HEK293 (cell line): ENCODE measurements around the gene NTN3.

Experiments used
- CTCF ChIA-PET: fragments of 350-600 bp; formaldehyde crosslinking; extraction: SDS; loops from one replicate; lab custom pipeline; 2021; ENCODE audit warnings: antibody characterized with exemption; lab: Yijun Ruan, JAX
- POLR2A ChIA-PET: fragments of 300-600 bp; formaldehyde crosslinking; extraction: SDS; loops from one replicate; lab custom pipeline; 2020; ENCODE audit warnings: antibody characterized with exemption, inconsistent platforms; lab: Yijun Ruan, JAX
- H3K27ac ChIP-seq: fragments of 200-500 bp; sonication (Bioruptor generic); 2 replicates; pipeline ENCODE4 v1.5.1; 2014; ENCODE audit warnings: low read depth, low read length, control low read depth, inconsistent platforms; ENCODE audit errors: extremely low read depth
- H3K36me3 ChIP-seq, 2 experiments: fragments of 200-500 bp in 1 of 2; sonication (Bioruptor generic) in 1 of 2; 1 replicate in 1 of 2; 2 replicates in 1 of 2; pipeline ENCODE4 v1.5.1; 2014 to 2017; ENCODE audit warnings: inconsistent platforms in 2 of 2, low read length in 2 of 2; ENCODE audit not compliant: control insufficient read depth in 2 of 2, insufficient read depth in 1 of 2
- H3K4me1 ChIP-seq: fragments of 200-500 bp; sonication (Bioruptor generic); 2 replicates; pipeline ENCODE4 v1.5.1; 2014; ENCODE audit warnings: mild to moderate bottlenecking, low read length, inconsistent platforms; ENCODE audit not compliant: control insufficient read depth, insufficient read depth
- H3K4me3 ChIP-seq: 2 replicates; pipeline ENCODE4 v1.5.1; 2011; ENCODE audit warnings: low read depth, mild to moderate bottlenecking, control low read depth, low read length, moderate library complexity
- H3K9me3 ChIP-seq: fragments of 200-500 bp; sonication (Bioruptor generic); 2 replicates; pipeline ENCODE4 v1.5.1; 2014; ENCODE audit warnings: low read depth, low read length, inconsistent platforms; ENCODE audit not compliant: control insufficient read depth, insufficient read depth
- AEBP2 ChIP-seq: fragments of 450-650 bp; formaldehyde crosslinking; IDR thresholded peaks from 2 replicates; pipeline ENCODE4 v1.5.1; 2016; ENCODE audit warnings: missing biosample characterization, missing genetic modification characterization, borderline replicate concordance
- HIC1 ChIP-seq: fragments of 450-650 bp; formaldehyde crosslinking; IDR thresholded peaks from 2 replicates; pipeline ENCODE4 v1.5.1; 2016; ENCODE audit warnings: missing biosample characterization, missing genetic modification characterization
- ZBTB1 ChIP-seq: fragments of 450-650 bp; formaldehyde crosslinking; IDR thresholded peaks from 2 replicates; pipeline ENCODE4 v1.5.1; 2016; ENCODE audit warnings: missing biosample characterization, missing genetic modification characterization
- ZBTB11 ChIP-seq: fragments of 450-650 bp; formaldehyde crosslinking; conservative IDR thresholded peaks from 2 replicates; pipeline ENCODE4 v1.5.1; 2016; ENCODE audit warnings: low read depth, missing biosample characterization, missing genetic modification characterization
- ZIC2 ChIP-seq: fragments of 450-650 bp; formaldehyde crosslinking; IDR thresholded peaks from 2 replicates; pipeline ENCODE4 v1.5.1; 2016; ENCODE audit warnings: missing biosample characterization, missing genetic modification characterization
- ZNF157 ChIP-seq: fragments of 450-650 bp; formaldehyde crosslinking; IDR thresholded peaks from 2 replicates; pipeline ENCODE4 v1.5.1; 2016; ENCODE audit warnings: missing biosample characterization, missing genetic modification characterization
- ZNF184 ChIP-seq: fragments of 450-650 bp; IDR thresholded peaks from 2 replicates; pipeline ENCODE4 v1.5.1; 2018; ENCODE audit warnings: missing biosample characterization, mild to moderate bottlenecking, missing genetic modification characterization
- ZNF223 ChIP-seq: fragments of 450-650 bp; formaldehyde crosslinking; IDR thresholded peaks from 2 replicates; pipeline ENCODE4 v1.5.1; 2016; ENCODE audit warnings: missing biosample characterization, missing genetic modification characterization
- ZNF324 ChIP-seq: fragments of 450-650 bp; formaldehyde crosslinking; IDR thresholded peaks from 2 replicates; pipeline ENCODE4 v1.5.1; 2016; ENCODE audit warnings: missing biosample characterization, missing genetic modification characterization
- ZNF350 ChIP-seq: fragments of 450-650 bp; formaldehyde crosslinking; IDR thresholded peaks from 2 replicates; pipeline ENCODE4 v1.5.0; 2017; ENCODE audit warnings: missing biosample characterization, mild to moderate bottlenecking, missing genetic modification characterization
- ZNF354C ChIP-seq: fragments of 450-650 bp; formaldehyde crosslinking; IDR thresholded peaks from 2 replicates; pipeline ENCODE4 v1.5.1; 2016; ENCODE audit warnings: missing biosample characterization, missing genetic modification characterization, low read depth, borderline replicate concordance
- ZNF423 ChIP-seq: fragments of 450-650 bp; formaldehyde crosslinking; IDR thresholded peaks from 2 replicates; pipeline ENCODE4 v1.5.1; 2016; ENCODE audit warnings: missing biosample characterization, missing genetic modification characterization
- ZNF488 ChIP-seq: fragments of 450-650 bp; formaldehyde crosslinking; IDR thresholded peaks from 2 replicates; pipeline ENCODE4 v1.5.1; 2016; ENCODE audit warnings: missing biosample characterization, missing genetic modification characterization
- ZNF501 ChIP-seq: fragments of 450-650 bp; formaldehyde crosslinking; IDR thresholded peaks from 2 replicates; pipeline ENCODE4 v1.5.1; 2016; ENCODE audit warnings: missing biosample characterization, missing genetic modification characterization
- ZNF510 ChIP-seq: fragments of 450-650 bp; formaldehyde crosslinking; IDR thresholded peaks from 2 replicates; pipeline ENCODE4 v1.5.1; 2018; ENCODE audit warnings: mild to moderate bottlenecking, missing genetic modification characterization, missing biosample characterization; ENCODE audit not compliant: insufficient replicate concordance
- ZNF521 ChIP-seq: fragments of 450-650 bp; formaldehyde crosslinking; IDR thresholded peaks from 2 replicates; pipeline ENCODE4 v1.5.1; 2017; ENCODE audit warnings: missing biosample characterization, mild to moderate bottlenecking, missing genetic modification characterization
- ZNF701 ChIP-seq: fragments of 450-650 bp; formaldehyde crosslinking; IDR thresholded peaks from 2 replicates; pipeline ENCODE4 v1.5.1; 2016; ENCODE audit warnings: missing biosample characterization, missing genetic modification characterization
- ZSCAN23 ChIP-seq: fragments of 450-650 bp; formaldehyde crosslinking; IDR thresholded peaks from 2 replicates; pipeline ENCODE4 v1.5.1; 2016; ENCODE audit warnings: missing biosample characterization, missing genetic modification characterization

NTN3 gene

GRCh38 chr16:2450535-2450934 is 20.6 kb upstream of the NTN3 start:
- ChIA-PET CTCF (no interaction called here), POLR2A (interaction anchor here (0.7 to 2.9 kb wide), 4 partner anchors 9 to 41 kb away, joined by 3 to 16 read pairs (median 5); partner anchors contain the start of genes NTN3, TBC1D24 and TEDC2)
- Histone ChIP-seq H3K4me3 (no peak overlapping the region), H3K27ac (no peak overlapping the region), H3K36me3 (peaks cover 10 to 89% of the 10 kb centered on the region in 2 experiments; a peak in 2 of 3 replicates), H3K4me1 (no peaks in the 10 kb centered on the region), H3K9me3 (no peaks in the 10 kb centered on the region)
- TF ChIP-seq ZNF501 (tag by site-specific recombination) (no peak), ZNF488 (tag by site-specific recombination) (no peak), ZNF521 (no peak), ZNF701 (tag by site-specific recombination) (no peak), ZNF510 (tag by site-specific recombination) (no peak), ZIC2 (tag by site-specific recombination) (no peak), ZNF157 (no peak), AEBP2 (tag by site-specific recombination) (no peak), ZNF423 (tag by site-specific recombination) (no peak), ZNF223 (no peak), ZSCAN23 (tag by site-specific recombination) (no peak), ZNF324 (no peak), ZNF354C (no peak), ZNF350 (no peak), ZNF184 (no peak), ZBTB11 (tag by site-specific recombination) (no peak)

- ChIA-PET POLR2A (interaction anchor here (1.0 to 2.9 kb wide), 2 partner anchors 9 to 41 kb away, joined by 3 to 16 read pairs; partner anchors contain the start of gene TEDC2), CTCF (no interaction called here)
- no peak overlapping the region for H3K27ac ChIP-seq
- TF ChIP-seq ZBTB1 (no peak), HIC1 (0 out of 2 replicates have a peak, but pooled peaks have one; percentile 17)
- no peaks in the 10 kb centered on the region for H3K9me3 ChIP-seq
- no peaks in the 10 kb centered on the region for H3K4me1 ChIP-seq
- H3K36me3 ChIP-seq, result peaks cover 10 to 91% of the 10 kb centered on the region in 2 experiments; a peak in 2 of 3 replicates
- no peak overlapping the region for H3K4me3 ChIP-seq
Measured at GRCh38 chr16:2450975-2451381, 20.1 kb upstream of the NTN3 start.
